Activated naive CD4-positive, alpha-beta T cell treated with anti-CD3 and anti-CD28 coated beads, Interleukin-2, amount 50 U/mL, for 16 hours (primary cell): Measurements from ENCODE around the gene CSAG2.

ENCODE experiments used
- DNase-seq: peaks from one replicate; pipeline ENCODE4 v3.0.0-alpha.2; 2020

CSAG2 gene

GRCh38 chrX:152658302-152658701 is 50.8 kb downstream of the CSAG2 start:
- DNase-seq = no peak
